GM19238 (cell line): ENCODE results near the gene HS6ST1.

Source experiments
- DNase-seq: peaks from one replicate; pipeline ENCODE4 v3.0.0; 2011; ENCODE audit warnings: low spot score; ENCODE audit not compliant: insufficient read length

HS6ST1 gene

DNA sequence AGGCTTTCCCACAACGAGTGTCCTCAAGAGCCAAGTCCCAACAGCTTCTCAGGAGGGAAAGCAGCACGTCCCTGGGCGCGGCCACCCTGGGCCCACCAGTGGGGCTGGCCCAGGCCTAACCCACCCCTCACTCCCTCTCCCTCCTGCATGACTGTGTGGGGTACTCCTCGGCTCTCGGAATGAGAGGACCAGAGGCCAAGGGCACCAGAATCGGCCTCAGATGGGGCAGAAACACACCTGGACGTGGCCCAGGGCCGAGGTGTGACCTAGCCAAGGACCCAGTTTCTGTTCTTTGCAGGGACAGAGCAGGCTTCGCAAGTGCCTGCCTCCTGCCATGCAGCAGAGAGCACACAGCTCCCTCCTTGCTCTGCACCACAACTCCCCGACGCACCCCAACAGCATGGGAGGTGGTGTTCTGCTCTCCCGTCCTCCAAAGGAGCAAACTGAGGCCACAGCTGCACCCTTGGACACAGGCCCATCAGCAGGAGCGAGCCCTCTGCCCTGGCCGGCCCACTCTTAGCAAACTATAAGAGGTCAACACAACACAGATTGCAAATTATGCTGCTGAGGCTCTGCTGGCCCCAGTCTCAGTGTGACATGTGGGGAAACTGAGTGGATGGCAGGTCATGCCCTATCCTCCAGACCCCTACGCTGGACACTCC, 19.7 kb downstream of the HS6ST1 start:
- DNase-seq, result no peak

DNA sequence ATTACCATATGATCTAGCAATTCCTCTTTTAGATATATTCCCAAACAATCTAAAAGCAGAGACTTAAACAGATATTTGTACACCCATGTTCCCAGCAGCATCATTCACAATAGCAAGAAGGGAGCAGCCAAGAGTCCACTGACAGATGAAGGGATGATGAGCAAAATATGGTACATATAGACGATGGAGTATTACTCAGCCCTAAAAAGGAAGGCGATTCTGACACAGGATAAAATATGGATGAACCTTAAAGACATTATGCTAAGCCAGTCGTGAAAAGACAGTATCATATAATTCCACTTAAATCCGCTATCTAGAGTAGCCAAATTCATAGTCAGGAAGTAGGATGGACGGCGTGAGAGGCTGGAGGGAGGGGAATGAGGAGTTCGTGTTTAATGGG, 20.4 kb downstream of the HS6ST1 start:
- no peak for DNase-seq

DNA sequence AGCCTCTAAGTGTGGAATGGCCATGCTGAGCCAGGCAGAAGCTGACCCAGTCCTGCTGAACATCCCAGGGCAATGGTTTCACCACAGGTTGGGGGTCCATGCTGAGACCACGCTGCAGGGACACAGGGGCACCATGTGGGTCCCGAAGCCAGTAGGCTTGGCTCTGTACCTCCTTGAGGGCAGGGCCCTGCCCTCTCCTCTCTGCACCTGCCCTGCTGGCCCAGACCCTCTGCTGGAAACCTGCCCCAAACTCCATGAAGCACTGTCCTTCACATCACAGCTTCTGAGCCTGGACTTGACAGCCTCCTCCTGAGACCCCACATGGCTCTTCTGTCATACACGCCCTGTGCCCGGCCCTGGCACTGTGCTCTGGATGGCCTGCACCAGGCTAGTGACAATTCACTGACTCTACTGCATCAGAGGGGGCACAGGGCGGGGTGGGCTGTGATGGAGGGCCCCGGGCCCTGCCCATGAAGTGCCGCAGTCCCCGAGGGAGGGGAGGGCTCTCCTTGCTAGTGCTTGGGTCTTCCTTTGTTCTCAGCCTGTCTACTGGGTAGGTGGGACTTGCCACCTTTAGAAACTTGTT, 24.7 kb downstream of the HS6ST1 start:
- DNase-seq, result no peak

DNA sequence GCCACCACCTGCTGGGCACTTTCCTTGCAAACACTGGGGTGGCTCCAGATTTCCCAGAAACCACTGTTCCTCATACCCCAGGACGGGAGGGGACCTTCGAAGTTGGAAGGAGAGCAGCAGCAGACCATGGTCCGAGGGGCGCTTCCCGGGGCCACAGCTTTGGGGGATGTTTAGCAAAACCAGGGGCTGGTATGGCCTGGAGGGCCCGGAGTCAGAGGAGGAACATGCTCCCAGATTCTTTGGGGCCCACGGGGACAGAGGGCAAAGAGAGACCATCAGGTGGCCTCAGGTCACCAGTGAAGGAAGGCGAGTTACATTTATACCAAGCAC, 25.3 kb downstream of the HS6ST1 start:
- DNase-seq, result no peak

DNA sequence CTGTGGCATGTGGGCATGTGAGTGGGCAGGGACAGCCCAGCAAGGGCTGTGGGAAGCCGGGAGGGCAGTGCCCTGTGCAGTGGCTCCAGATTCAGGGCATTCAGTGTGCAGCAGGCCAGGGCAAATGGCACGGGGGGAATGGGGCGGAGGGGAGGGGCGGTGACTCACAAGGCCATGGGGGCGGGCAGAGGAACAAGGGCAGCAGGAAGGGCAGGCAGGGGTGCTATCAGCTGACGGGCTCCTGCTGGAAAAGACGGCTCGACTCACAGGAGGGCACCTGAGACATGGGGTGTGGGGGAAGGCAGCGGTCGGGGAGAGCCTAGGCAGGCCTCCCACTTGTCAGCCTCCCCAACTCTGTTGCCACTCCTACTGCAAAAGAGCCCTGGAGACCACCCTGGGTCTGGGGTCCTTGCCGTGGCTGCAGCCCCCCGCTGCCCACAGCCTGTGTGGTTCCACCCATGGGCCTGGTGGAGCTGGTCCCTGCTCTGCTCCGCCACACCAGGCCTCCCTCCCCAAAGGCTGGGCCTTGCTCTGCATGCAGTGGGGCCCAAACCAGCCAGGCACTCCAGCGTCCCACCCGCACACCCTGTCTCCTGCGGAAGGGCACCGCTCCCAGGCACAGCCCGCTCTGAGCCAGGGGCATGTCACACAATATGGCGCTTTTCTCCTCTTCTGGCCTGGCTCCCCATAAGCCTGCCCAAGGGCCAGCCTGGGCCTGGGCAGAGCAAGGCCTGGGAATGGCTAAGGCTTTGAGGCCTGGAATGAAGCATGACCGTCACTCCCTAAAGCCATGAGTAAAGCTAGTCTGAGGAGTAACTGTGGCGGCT, 25.9 kb downstream of the HS6ST1 start:
- no peak for DNase-seq

DNA sequence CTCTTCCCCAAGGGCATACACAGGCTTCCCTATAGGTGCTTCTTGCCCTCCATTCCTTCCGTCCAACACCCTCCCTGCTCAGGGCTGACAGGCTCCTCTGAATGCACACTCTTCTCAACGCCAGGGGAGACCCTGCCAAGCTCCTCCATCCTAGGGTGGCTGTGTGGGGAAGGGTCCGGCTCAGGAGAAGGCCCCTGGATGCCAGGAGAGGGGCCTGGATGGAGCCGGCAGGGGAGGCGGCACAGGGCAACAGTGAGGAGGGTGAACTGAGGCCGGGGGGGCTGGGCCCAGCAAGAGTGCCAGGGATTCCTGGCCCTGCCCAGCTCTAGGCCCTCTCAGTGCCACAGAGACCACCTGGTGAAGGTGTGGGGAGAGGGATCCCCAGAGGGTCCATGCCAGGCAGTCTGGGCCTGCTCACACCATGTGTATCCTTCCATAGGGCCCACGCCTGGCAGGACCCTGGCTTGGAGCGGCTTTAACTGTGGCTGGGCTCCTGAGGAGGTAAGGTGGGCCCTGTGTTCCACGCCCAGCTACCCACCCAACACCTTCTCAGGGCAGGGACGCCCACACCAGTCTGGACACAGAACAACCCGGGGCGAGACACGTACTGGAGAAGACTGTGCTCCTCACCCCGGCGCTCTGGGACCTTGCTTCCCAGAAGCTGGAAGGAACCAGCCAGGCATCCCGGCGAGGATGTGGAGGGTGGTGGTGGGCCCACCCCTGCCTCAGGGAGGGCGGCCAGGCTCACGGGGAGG, 26.6 kb downstream of the HS6ST1 start:
- DNase-seq, result no peak

DNA sequence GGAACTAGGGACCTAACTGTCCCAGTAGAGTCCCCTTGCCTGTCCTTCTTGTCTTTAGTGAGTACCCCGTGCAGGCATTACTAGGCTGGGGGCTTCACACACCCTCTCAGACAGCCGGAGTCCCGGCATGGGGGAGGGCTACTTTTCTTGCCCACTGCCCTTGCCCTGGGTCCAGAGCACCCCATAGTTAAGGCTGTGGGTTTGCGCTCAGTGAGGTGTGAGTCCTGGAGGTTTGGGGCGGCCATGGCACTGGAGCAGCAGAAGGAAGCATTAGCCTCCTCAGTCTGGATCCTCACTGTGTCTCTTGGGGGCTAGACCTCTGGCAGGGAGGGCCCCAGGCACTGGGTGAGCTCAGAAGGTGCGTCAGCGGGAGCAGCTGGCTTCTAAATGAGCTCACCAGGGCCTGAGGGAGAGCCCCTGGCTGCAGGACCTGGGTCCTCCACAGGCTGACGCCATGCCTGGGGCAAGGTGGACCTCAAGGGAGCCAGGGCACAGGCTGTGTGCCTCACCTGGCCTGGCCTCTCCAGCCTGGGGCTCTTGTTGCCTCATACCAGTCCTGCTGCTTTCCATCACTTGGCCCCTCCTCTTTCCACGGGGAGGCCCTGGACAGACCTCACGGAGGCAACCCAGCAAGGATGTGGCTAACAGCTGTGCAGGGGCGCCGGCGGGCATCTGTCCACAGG, 27.4 kb downstream of the HS6ST1 start:
- no peak for DNase-seq

DNA sequence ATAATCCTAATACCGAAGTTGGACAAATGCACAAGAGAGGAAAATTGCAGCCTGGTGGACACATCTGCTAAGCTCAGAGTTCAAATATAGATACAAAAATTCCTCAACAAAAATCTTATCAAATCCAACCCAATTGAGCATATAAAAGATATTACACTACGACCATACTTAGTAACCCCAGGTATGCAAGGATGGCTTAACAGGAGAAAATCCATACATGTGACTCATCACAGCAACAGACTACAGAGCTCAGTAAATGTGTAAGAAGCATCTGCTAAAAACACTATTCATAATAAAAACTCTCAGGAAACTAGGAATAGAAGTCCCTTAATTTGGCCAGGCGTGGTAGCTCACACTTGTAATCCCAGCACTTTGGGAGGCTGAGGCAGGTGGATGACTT, 28.3 kb downstream of the HS6ST1 start:
- DNase-seq, result no peak

DNA sequence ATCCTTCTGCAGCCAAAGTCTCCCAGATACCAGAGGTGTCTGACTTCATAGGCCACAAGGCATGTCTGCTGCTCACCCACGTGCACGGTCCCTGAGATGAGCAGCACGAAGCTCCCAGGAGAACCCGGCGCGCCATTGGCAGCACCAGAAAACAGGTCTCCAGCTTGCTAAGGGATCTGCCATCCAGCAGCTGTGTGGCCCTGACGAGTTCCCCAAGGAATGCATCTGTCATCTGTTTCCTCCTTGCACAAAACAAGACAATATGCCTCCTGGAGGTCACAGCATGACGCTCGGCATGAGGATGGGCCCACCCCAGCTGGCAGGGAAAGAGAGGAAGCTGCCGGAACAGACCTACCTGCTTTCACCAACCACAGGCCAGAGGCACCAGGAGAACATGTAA, 29.2 kb downstream of the HS6ST1 start:
- DNase-seq, result no peak

DNA sequence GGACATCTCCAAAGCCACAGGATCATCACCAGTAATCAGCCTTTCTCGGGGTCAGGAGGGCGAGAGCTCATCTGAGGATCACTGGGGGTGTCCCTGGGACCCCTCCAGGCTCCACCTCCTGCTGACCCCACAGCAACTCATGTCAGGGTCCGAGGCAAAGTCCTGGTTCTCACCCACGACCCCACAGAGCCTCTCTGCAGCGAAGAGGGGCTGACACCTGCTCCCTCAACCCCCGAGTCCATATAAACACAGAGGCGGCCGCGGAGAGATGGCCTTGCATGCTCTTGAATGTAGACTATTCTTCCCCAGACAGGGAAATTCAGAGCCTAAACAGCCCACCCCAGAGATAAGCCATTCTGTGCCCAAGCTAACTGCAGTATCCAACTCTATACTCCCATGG, 29.9 kb downstream of the HS6ST1 start:
- no peak for DNase-seq

DNA sequence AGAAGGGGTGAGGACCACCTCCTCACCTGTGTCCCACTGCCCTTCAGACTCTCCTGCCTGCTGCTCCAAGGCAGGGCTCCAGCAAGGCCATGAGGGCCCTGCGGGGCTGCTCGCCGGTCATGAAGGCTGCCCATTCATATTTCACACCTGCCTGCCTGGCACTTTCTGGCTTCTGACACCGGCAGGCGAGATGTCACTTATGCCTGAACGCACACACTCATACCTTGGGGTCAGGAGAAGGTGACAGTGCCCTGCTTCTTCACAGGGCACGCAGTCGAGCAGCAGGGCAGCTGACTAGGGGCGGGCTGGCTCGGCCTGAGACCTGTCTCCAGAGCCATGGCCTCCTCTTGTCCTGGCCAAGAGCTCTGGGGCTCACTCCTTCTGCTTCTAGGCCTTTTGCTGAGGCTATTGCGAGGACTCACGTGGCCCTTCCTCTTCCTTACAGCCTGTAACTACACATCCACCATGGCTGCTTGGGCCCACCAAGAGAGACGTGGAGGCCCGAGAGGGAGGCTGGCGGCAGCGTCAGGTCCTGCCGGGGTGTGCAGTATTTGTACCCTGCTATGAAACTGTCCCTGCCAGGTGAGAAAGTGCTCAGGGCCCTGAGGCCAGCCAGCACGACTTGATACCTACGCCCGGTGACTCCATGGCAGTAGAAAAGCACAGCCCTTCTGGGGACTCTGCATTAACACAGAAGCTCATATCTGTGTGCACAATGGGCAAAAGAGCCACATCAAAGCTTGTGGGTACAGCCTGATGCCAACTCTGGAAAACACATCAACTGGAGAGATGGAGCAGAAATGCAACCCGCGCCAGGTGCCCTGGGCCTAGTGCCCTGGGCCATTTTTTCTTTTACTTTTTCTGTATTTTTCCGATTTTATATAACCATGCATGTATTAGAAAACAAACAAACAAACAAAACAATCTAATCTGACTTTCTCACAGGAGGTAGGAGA, 30.6 kb downstream of the HS6ST1 start:
- DNase-seq, result no peak

DNA sequence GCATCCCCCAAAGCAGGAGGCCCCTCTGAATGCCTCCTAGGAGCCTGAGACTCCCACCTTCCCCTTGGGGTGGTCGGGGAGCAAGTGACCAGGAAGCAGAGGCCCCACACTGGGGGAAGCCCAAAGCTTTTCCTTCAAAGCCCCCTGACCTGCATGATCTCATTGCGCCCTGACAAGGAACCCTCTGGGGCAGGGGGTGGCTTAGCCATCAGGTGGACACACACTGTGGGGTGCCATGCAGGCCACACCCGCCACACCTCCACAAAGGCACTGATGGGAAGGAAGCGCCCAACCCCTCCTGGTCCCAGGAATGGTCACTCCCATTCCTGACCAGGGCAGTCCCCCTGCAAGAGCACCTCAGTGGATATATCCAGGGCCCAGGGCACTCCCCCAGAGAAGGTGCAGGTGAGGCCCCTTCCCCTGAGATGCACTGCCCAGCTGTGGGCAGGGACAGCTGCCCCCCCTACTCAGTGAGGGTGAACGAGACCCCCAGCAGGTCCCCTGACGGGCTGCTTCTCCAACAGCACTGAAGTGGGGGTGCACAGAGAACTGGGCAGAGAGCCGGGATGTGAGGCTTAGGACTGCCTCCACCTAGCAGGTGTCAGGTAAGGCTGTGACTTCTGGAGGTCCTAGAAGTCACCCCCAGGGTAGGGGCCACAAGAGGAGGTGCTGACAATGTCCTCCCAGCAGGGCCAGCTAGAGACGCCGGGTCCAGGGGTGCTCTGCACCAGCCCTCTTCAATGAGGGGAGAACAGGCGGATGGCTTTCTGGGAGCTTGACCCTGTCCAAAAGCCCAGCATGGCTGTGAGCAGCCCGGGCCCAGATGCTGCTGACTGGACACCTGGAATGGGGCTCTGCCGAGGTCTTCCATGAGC, 31.5 kb downstream of the HS6ST1 start:
- DNase-seq, result no peak

DNA sequence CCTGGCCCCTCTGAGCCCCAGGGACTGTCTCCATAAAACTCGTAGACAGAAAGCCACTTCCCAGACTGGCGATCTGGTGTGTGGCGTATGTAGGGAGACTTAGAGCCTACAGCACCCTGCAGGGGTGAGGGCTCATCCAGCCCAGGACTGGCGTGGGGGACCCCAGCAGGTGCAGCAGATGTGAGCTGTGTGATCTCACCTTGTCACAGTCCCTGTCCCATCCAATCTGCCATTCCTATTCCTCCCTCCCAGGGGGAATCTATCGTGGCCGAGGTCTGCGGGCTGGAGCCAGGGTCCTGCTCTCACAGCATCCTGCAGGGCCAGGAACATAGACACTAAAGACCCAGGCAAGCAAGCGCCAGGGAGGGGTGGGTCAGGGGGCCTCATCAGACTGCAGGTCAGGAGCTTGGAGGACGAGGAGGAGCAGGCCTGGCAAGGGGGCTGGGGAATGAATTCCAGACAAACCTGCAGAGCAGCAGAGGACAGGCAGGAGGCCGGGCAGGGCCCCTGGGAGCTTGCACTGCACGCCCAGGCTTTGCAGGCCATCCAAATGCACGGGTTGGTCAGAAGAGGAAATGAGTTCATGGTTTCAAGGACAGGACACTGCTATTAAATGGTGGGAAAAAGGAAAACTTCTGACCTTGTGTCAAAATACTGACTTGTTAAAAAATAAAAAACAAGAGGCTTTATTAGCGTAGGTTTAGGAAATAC, 32.5 kb downstream of the HS6ST1 start:
- DNase-seq, result no peak

DNA sequence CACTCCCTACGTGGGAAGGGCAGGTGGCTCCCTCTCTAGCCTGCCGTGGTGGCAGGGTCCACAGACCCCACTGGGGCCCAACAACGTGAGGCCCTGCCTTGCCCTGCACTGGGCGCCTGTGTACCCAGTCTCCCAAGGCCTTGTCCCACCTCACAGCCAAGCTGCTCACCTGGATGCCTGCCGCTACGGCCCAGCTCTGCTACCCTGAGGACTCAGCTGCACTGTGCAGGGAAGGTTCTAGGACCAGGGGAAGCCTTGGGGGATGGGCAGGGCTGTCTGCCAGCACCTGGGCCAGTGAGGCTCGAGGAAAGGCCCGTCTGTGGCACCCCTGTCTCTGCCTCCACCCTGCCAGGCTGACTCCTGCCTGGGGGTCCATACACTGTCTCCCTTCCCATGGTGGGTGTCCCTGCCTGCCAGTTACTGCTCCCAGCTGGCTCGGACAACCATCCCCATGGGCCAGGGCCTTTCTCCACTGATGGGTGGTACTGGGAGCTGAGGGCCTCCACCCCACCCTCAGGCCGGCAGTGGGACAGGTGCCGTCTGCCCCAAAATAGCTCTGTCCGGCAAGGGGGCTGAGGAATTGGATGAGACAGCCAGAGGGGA, 33.2 kb downstream of the HS6ST1 start:
- DNase-seq, result no peak

DNA sequence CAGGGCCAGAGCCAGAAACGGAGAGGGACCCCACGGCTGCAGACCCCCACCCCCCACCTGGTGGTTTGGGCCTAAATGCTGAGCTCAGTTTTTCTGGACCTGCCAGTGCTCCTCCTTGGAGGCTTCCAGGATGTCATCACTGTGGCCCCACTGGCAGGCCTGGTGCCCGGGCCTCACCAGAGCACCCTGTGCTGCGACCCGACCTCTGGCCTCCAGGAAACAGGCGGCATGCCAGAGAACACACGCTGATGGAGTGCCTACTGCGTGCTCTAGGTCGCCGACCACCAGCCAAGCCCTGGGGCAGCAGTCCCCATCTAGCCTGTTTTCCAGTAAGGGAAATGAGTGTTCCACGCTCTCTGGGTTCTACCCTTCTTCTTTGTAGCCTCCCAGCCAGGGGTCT, 33.8 kb downstream of the HS6ST1 start:
- DNase-seq, result no peak

DNA sequence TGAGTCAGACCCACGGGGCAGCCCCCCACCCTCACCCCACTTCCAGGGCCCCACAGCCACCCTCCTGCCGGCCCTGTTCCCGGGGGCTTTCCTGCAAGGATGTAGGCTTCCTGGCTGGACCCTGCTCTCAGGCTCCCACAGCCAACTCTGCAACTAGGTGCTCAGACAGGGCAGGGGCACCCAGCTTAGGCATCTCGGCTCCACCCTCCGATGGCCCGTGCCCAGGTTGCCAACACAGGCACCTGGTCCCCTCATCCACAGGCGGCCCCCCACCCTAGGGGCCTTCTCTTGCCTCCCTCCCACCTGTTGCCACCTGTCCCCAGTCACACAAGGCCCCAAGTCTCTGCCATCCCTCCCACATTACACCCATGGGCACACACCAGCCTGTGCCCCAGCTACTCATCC, 34.6 kb downstream of the HS6ST1 start:
- DNase-seq, result no peak

DNA sequence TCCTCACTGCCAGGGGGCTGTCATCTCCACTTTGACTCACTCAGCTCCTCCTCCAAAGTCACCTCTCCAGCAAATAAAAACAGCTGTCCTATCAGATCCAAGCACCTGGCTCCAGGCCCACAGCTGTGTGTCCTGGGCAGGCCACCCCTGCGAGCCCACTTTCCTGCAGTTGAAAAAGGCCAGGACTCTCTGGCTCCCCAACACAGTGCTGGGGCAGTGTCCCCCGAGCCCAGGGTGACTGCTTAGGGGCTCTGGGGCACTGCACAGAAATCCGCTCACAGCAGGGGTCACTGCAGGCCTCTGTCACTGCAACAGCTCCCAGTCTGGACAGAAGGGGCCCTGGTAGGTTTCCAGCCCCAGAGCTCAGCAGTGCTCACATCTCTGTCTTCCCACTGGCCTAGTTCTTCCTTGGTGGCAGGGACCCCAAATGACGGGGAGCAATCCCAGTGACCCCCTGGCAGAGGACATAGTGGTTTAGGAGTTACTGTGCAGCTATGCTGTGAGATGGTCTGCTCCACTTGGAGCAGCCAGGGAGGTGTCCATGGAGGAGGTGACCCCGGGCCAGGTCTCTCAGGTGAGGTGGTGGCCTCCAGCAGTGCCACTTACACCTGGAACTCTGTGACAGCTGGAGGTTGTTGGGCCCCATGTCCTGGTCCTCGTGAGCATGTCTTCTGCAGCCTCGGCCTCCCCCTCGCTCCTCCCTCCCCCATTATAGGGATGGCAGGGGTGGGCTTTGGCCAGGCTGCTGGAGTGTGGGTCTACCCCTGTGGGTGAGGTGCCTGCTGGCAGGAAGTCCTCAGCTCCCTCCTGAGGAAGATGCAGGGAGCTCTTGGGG, 35.5 kb downstream of the HS6ST1 start:
- DNase-seq, result no peak
